T-cell (primary cell): ENCODE results near the gene MRPL19. TPM values are rescaled to one million over a fixed set of nuclear protein-coding genes. Genes with fewer than 3 reads are reported as not detected.

Experiments
- ATAC-seq, 4 experiments: fragments of 200-7000 bp in 3 of 4; fragments of 150-1000 bp in 1 of 4; cut with Tn5 transposase; replicated peaks in 1 of 4; 1 replicate in 3 of 4; 2 replicates in 1 of 4; pipeline ENCODE4 v1.10.0; 2021; ENCODE audit warnings: moderate library complexity in 3 of 4, mild to moderate bottlenecking in 2 of 4, moderate number of reproducible peaks in 1 of 4
- CTCF ChIA-PET, 2 donors: fragments of 300-600 bp; sonication (Branson Sonifier 250); formaldehyde crosslinking; loops; one replicate each; lab custom pipeline; 2022; ENCODE audit warnings: antibody characterized with exemption in 2 of 2; lab: Charles Lee
- POLR2A ChIA-PET, 2 donors: fragments of 300-600 bp; sonication (Branson Sonifier 250); formaldehyde crosslinking; loops; one replicate each; lab custom pipeline; 2022; ENCODE audit warnings: antibody characterized with exemption in 2 of 2; lab: Charles Lee
- DNase-seq, 35 experiments: peaks; one replicate each; pipeline versions ENCODE4 v3.0.0 to v3.0.0-alpha.2; 2013 to 2023
- H3K27ac ChIP-seq: one replicate; pipeline ENCODE4 v1.5.1; 2013; ENCODE audit warnings: low read length
- H3K27me3 ChIP-seq, 2 experiments: replicated peaks in 1 of 2; 1 replicate in 1 of 2; 2 replicates in 1 of 2; pipeline versions ENCODE4 v1.6.1 to v1.7.0; 2013; ENCODE audit warnings: low read length in 1 of 2, mixed read lengths in 1 of 2; ENCODE audit not compliant: control insufficient read depth in 2 of 2, insufficient read depth in 2 of 2; ENCODE audit errors: extremely low read depth in 1 of 2
- H3K36me3 ChIP-seq, 2 donors: 1 replicate in 1 of 2; 2 replicates in 1 of 2; pipeline versions ENCODE4 v1.6.1 to v1.7.0; 2013; ENCODE audit warnings: low read length in 1 of 2; ENCODE audit not compliant: control insufficient read depth in 2 of 2, insufficient read depth in 1 of 2; ENCODE audit errors: extremely low read depth in 1 of 2
- H3K4me1 ChIP-seq, 2 experiments: 1 replicate in 1 of 2; 2 replicates in 1 of 2; pipeline versions ENCODE4 v1.6.1 to v1.7.0; 2013; ENCODE audit warnings: low read length in 2 of 2, mixed read lengths in 1 of 2; ENCODE audit not compliant: insufficient read depth in 2 of 2, control insufficient read depth in 1 of 2; ENCODE audit errors: extremely low read depth in 1 of 2
- H3K4me3 ChIP-seq, 2 donors: 1 replicate in 1 of 2; 2 replicates in 1 of 2; pipeline versions ENCODE4 v1.5.1 to v1.7.0; 2013; ENCODE audit warnings: mild to moderate bottlenecking in 2 of 2, low read length in 1 of 2, moderate library complexity in 1 of 2; ENCODE audit not compliant: control insufficient read depth in 1 of 2; ENCODE audit errors: extremely low read depth in 1 of 2
- H3K9me3 ChIP-seq: 2 replicates; pipeline ENCODE4 v1.7.0; 2013
- H3K27ac Mint-ChIP-seq, 2 donors: one replicate each; pipeline ENCODE4 v1.8.0; 2020 to 2021; ENCODE audit warnings: mild to moderate bottlenecking in 2 of 2, mixed read lengths in 2 of 2
- H3K27me3 Mint-ChIP-seq, 2 donors: one replicate each; pipeline ENCODE4 v1.8.0; 2021 to 2022; ENCODE audit warnings: mixed read lengths in 2 of 2
- H3K36me3 Mint-ChIP-seq: one replicate; pipeline ENCODE4 v1.8.0; 2021; ENCODE audit warnings: mixed read lengths
- H3K4me1 Mint-ChIP-seq, 3 donors: one replicate each; pipeline ENCODE4 v1.8.0; 2020 to 2022; ENCODE audit warnings: mixed read lengths in 3 of 3, mild to moderate bottlenecking in 1 of 3
- H3K4me3 Mint-ChIP-seq, 3 donors: one replicate each; pipeline ENCODE4 v1.8.0; 2020 to 2022; ENCODE audit warnings: mild to moderate bottlenecking in 3 of 3, mixed read lengths in 3 of 3, moderate library complexity in 3 of 3
- H3K9me3 Mint-ChIP-seq, 3 donors: one replicate each; pipeline ENCODE4 v1.8.0; 2020 to 2022; ENCODE audit warnings: mixed read lengths in 3 of 3
- WGBS: methylation state at CpG from one replicate; pipeline ENCODE4 v1.1.5; 2013; ENCODE audit warnings: missing lambda C conversion rate; ENCODE audit not compliant: insufficient coverage; 5-methylcytosine and 5-hydroxymethylcytosine counted together
- total RNA-seq, 35 experiments: library from RNA in 6 of 35; stranded (reverse) in 6 of 35; fragments of 120-200 nt in 1 of 35; gene quantifications; one replicate each; pipeline versions ENCODE4 v1.2.1 to v1.2.4 and lab custom pipeline; 2013 to 2026

Gene MRPL19
- total RNA-seq, 5 donors from 2014 or later (not counting 1 experiment from before 2014, with no cell fraction given), result 16.6 to 31.5 (median 22.6) TPM

DNA sequence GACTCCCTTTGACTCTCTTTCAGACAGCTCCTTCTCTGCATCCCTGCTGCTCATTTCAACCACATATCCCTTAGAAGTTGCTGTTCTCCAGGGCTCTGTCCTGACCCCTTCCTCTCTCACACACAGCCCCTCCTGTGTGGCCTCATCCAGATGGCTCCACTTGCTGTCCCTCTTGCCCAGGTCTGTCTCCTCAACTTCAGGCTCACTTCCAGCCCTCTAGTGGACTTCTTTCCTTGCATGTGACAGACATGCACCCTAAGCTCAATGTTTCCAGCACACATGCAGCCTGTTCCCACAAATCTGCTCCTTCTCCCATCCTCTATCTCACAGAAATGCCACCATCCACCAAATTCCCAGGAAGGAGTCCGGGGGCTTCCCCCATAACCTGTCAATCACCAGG, 9.0 kb upstream of the MRPL19 start:
- Mint-ChIP-seq H3K9me3 (no peaks in the 10 kb centered on the region), H3K27ac (no peak overlapping the region), H3K27me3 (peaks cover 25 to 26% of the 10 kb centered on the region in 2 donors), H3K4me3 (no peak overlapping the region), H3K36me3 (no peaks in the 10 kb centered on the region), H3K4me1 (peaks cover 0 to 2% (median 0%) of the 10 kb centered on the region in 3 donors)
- ChIA-PET CTCF (interaction anchor here in 1 of 2 donors (2.3 kb wide), 1 partner anchor 10 kb away, joined by 6 read pairs; no protein-coding TSS in a partner anchor), POLR2A (no interaction called here)
- 70% methylated on average over 1 of the region's 1 CpG for WGBS
- Histone ChIP-seq H3K4me3 (no peak overlapping the region), H3K4me1 (no peaks in the 10 kb centered on the region), H3K9me3 (no peaks in the 10 kb centered on the region), H3K27me3 (peaks cover 0 to 11% of the 10 kb centered on the region in 2 experiments), H3K27ac (no peak overlapping the region), H3K36me3 (no peaks in the 10 kb centered on the region)
- no peak for DNase-seq
- ATAC-seq, result no peak

DNA sequence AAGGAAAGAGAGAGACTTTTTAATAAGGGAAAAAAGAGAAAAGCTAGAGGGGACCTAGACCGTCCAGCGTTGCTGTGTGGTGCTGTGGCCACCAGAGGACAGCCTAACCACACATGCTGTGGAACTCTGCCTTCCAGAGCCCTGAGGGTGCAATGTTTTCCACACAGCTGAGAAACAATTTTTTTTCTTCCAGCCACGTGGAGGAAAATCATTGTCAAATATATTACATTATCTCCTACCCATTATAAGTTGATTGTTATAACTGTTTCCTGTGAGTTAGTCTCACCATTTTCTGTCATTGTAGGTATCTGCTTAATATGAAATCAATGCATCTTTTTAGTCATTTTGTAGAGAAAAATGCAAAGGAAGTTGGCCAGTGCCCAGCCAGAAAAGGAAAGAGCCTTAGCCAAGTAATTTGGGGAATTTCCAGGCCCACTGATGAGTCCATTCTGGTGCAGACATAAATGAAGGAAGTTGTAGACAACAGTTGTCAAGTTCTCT, 5.9 kb upstream of the MRPL19 start:
- Mint-ChIP-seq H3K4me3 (no peak overlapping the region), H3K27ac (no peak overlapping the region), H3K36me3 (no peaks in the 10 kb centered on the region), H3K4me1 (peaks cover 0 to 2% (median 0%) of the 10 kb centered on the region in 3 donors), H3K27me3 (peaks cover 21 to 23% of the 10 kb centered on the region in 2 donors), H3K9me3 (peaks cover 0 to 5% (median 0%) of the 10 kb centered on the region in 3 donors)
- H3K27ac ChIP-seq, result no peak overlapping the region
- DNase-seq (peak in 29 of 35 experiments; percentile 9 to 66 (median 29)), ATAC-seq (peak; percentile 89 to 93 (median 90))
- H3K9me3 ChIP-seq, result no peaks in the 10 kb centered on the region
- CTCF ChIA-PET, result interaction anchor here (0.5 to 2.8 kb wide), 14 partner anchors 9 to 662 kb away, joined by 3 to 13 read pairs (median 5); no protein-coding TSS in a partner anchor
- POLR2A ChIA-PET, result interaction anchor here in 1 of 2 donors (0.6 kb wide), 1 partner anchor 1723 kb away, joined by 3 read pairs; no protein-coding TSS in a partner anchor
- H3K4me3 ChIP-seq, result no peak overlapping the region
- peaks cover 0 to 7% of the 10 kb centered on the region in 2 experiments for H3K27me3 ChIP-seq
- H3K4me1 ChIP-seq, result no peaks in the 10 kb centered on the region
- no peaks in the 10 kb centered on the region for H3K36me3 ChIP-seq
- no CpG with 5 or more reads among the region's 3 CpGs for WGBS

DNA sequence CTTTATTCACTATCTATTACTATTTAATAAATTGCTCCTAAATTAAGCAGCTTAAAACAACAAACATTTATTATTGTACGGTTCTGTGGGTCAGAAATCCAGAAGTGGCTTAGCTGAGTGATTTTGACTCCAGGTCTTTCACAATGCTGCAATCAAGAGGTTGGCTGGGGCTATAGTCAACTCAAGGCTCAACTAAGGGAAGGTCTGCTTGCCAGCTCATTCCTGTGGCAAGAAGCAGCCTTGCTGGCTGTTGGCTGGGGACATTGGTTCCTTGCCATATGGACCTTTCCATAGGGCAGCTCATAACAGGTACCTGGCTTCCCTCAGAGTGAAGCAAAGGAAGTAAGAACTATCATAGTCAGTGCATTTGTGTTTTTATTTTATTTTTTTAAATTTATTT, 5.0 kb upstream of the MRPL19 start:
- H3K27me3 Mint-ChIP-seq, result peaks cover 14 to 17% of the 10 kb centered on the region in 2 donors
- Histone ChIP-seq H3K27me3 (peaks cover 0 to 7% of the 10 kb centered on the region in 2 experiments), H3K9me3 (no peaks in the 10 kb centered on the region), H3K27ac (no peak overlapping the region), H3K4me1 (peaks cover 0 to 5% of the 10 kb centered on the region in 2 experiments), H3K36me3 (no peaks in the 10 kb centered on the region), H3K4me3 (no peak overlapping the region)
- no peaks in the 10 kb centered on the region for H3K36me3 Mint-ChIP-seq
- DNase-seq, result no peak
- ChIA-PET POLR2A (no interaction called here), CTCF (interaction anchor here (0.8 to 2.8 kb wide), 7 partner anchors 8 to 75 kb away, joined by 3 to 13 read pairs (median 5); no protein-coding TSS in a partner anchor)
- H3K27ac Mint-ChIP-seq, result no peak overlapping the region
- no peak overlapping the region for H3K4me3 Mint-ChIP-seq
- no peak for ATAC-seq
- peaks cover 4 to 9% (median 8%) of the 10 kb centered on the region in 3 donors for H3K4me1 Mint-ChIP-seq
- no CpG with 5 or more reads among the region's 1 CpG for WGBS
- peaks cover 0 to 5% (median 0%) of the 10 kb centered on the region in 3 donors for H3K9me3 Mint-ChIP-seq

DNA sequence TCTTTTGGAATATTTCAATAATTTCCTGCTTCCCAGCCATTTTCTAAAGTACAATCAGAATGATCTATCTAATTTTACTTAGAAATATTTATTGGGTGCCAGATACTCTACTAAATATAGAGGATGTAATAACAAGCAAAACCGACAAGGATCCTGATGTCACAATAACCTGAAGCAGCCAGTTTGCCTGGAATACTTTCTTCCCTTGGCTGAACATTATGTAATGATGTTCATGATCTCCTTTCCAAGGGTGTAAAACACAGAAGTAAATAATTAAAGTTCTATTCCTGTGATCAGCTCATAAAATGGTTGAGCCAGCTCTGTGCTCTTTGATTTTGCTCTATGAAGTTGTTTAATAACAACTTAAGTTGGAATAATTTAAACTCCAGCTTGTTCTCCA, 2.6 kb upstream of the MRPL19 start:
- Histone ChIP-seq H3K4me1 (peaks cover 6 to 14% of the 10 kb centered on the region in 2 experiments), H3K36me3 (no peaks in the 10 kb centered on the region), H3K9me3 (no peaks in the 10 kb centered on the region), H3K27me3 (no peaks in the 10 kb centered on the region), H3K27ac (no peak overlapping the region), H3K4me3 (no peak overlapping the region)
- Mint-ChIP-seq H3K36me3 (peaks cover 1% of the 10 kb centered on the region), H3K4me3 (no peak overlapping the region), H3K27me3 (peaks cover 3 to 4% of the 10 kb centered on the region in 2 donors), H3K27ac (no peak overlapping the region), H3K4me1 (peaks cover 22 to 29% (median 24%) of the 10 kb centered on the region in 3 donors), H3K9me3 (peaks cover 0 to 5% (median 0%) of the 10 kb centered on the region in 3 donors)
- CTCF ChIA-PET, result no interaction called here
- ATAC-seq (no peak), DNase-seq (no peak)
- WGBS, result no CpG with 5 or more reads among the region's 1 CpG
- POLR2A ChIA-PET, result no interaction called here

DNA sequence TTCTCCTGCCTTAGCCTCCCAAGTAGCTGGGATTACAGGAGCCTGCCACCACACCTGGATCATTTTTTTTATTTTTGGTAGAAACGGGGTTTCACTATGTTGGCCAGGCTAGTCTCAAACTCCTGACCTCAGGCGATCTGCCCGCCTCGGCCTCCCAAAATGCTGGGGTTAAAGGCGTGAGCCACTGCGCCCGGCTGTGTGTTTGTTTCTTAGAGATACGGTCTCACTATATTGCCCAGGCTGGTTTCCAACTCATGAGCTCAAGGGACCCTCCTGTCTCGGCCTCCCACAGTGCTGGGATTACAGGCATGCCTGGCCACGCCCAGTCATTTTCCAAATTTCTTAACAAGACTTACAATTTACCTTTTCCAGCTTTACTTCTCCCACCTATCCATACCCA, 940 bp upstream of the MRPL19 start:
- Mint-ChIP-seq H3K4me3 (peak overlapping the region in 1 of 3 donors; percentile 93), H3K27me3 (no peaks in the 10 kb centered on the region), H3K4me1 (peaks cover 34 to 39% (median 36%) of the 10 kb centered on the region in 3 donors), H3K27ac (no peak overlapping the region), H3K36me3 (peaks cover 16% of the 10 kb centered on the region), H3K9me3 (peaks cover 0 to 5% (median 0%) of the 10 kb centered on the region in 3 donors)
- H3K36me3 ChIP-seq, result peaks cover 0 to 10% of the 10 kb centered on the region in 2 donors
- ChIA-PET POLR2A (no interaction called here), CTCF (interaction anchor here (0.7 to 0.9 kb wide), 2 partner anchors 10 to 32 kb away, joined by 3 read pairs; no protein-coding TSS in a partner anchor)
- H3K9me3 ChIP-seq, result no peaks in the 10 kb centered on the region
- no peak overlapping the region for H3K4me3 ChIP-seq
- no peak overlapping the region for H3K27ac ChIP-seq
- DNase-seq, result no peak
- no peak for ATAC-seq
- peaks cover 6 to 14% of the 10 kb centered on the region in 2 experiments for H3K4me1 ChIP-seq
- WGBS, result 97% methylated on average over 9 of the region's 10 CpGs
- no peaks in the 10 kb centered on the region for H3K27me3 ChIP-seq

DNA sequence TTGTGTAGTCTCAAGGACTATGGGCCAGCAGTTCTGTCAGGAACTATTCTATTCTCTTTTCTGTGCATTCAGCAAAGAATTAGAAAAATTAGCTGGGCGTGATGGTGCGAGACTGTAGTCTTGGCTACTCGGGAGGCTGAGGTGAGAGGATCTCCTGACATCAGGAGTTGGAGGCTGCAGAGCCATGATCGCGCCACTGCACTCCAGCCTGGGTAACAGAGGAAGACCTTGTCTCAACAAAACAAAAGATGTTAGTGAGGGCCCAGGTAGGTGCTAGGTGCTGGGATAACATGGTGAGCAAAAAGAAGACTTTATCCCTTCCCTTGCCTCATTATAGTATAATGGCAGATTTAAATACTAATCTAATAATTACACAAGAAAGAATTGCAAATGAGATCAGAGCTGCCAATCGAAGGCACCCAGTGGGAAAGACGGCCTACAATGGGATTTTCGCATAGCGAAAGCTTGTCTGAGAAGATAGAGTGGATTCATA, 447 bp upstream of the MRPL19 start:
- H3K9me3 ChIP-seq, result no peaks in the 10 kb centered on the region
- H3K9me3 Mint-ChIP-seq, result peaks cover 0 to 5% (median 0%) of the 10 kb centered on the region in 3 donors
- peaks cover 4 to 14% of the 10 kb centered on the region in 2 donors for H3K36me3 ChIP-seq
- no peak for ATAC-seq
- no peaks in the 10 kb centered on the region for H3K27me3 Mint-ChIP-seq
- H3K27ac ChIP-seq, result peak overlapping the region; percentile 64
- 100% methylated on average over 3 of the region's 9 CpGs for WGBS
- ChIA-PET POLR2A (no interaction called here), CTCF (interaction anchor here (0.7 to 0.9 kb wide), 3 partner anchors 11 to 32 kb away, joined by 3 to 4 read pairs (median 3); no protein-coding TSS in a partner anchor)
- H3K4me1 Mint-ChIP-seq, result peaks cover 37 to 42% (median 40%) of the 10 kb centered on the region in 3 donors
- H3K4me1 ChIP-seq, result peaks cover 6 to 14% of the 10 kb centered on the region in 2 experiments
- H3K27me3 ChIP-seq, result no peaks in the 10 kb centered on the region
- H3K36me3 Mint-ChIP-seq, result peaks cover 20% of the 10 kb centered on the region
- H3K4me3 ChIP-seq, result peak overlapping the region; percentile 91 to 96
- no peak for DNase-seq
- H3K4me3 Mint-ChIP-seq, result peak overlapping the region; percentile 93 to 95 (median 94)
- peak overlapping the region; percentile 86 to 94 for H3K27ac Mint-ChIP-seq
